HG03520 (cell line): ENCODE results near the gene CCDC43.
"Not testable (repeated sequence)": the region's sequence is repeated elsewhere in the genome, so short reads cannot be mapped to it uniquely, and the experiment has no call there.

Source experiments
- ATAC-seq: cut with Tn5 transposase; IDR thresholded peaks from one replicate; pipeline ENCODE4 v1.9.1; 2021; ENCODE audit warnings: mild to moderate bottlenecking, moderate library complexity; ENCODE audit not compliant: unreplicated experiment

The CCDC43 gene

GRCh38 chr17:44672479-44673093 is 17.0 kb downstream of the CCDC43 start:
- ATAC-seq = no peak

GRCh38 chr17:44666006-44666405 is 23.6 kb downstream of the CCDC43 start:
- ATAC-seq = no peak

- no peak for ATAC-seq
Measured at GRCh38 chr17:44664867-44665266, 24.7 kb downstream of the CCDC43 start.

- ATAC-seq = no peak
Measured at GRCh38 chr17:44663095-44663494, 26.5 kb downstream of the CCDC43 start.

GRCh38 chr17:44661835-44662234 is 27.7 kb downstream of the CCDC43 start:
- no peak for ATAC-seq

GRCh38 chr17:44655983-44656710 is 33.4 kb downstream of the CCDC43 start, which contains the start of gene MEIOC:
TSS of gene MEIOC (plus strand) at chr17:44656468. CDS start at chr17:44656614, 146 bp downstream.
- no peak for ATAC-seq

GRCh38 chr17:44653954-44654353 is 35.6 kb downstream of the CCDC43 start:
- no peak for ATAC-seq

GRCh38 chr17:44653384-44653783 is 36.2 kb downstream of the CCDC43 start:
- ATAC-seq = no peak

GRCh38 chr17:44652727-44653126 is 36.8 kb downstream of the CCDC43 start:
- no peak for ATAC-seq

GRCh38 chr17:44651228-44651627 is 38.3 kb downstream of the CCDC43 start:
- ATAC-seq = no peak

- no peak for ATAC-seq
Measured at GRCh38 chr17:44648963-44649362, 40.6 kb downstream of the CCDC43 start.

- ATAC-seq = no peak
Measured at GRCh38 chr17:44647736-44648135, 41.8 kb downstream of the CCDC43 start.

- no peak for ATAC-seq
Measured at GRCh38 chr17:44646280-44646679, 43.3 kb downstream of the CCDC43 start.

- ATAC-seq = no peak
Measured at GRCh38 chr17:44645341-44645740, 44.2 kb downstream of the CCDC43 start.

GRCh38 chr17:44642834-44643233 is 46.7 kb downstream of the CCDC43 start:
- ATAC-seq = no peak

GRCh38 chr17:44637066-44637465 is 52.5 kb downstream of the CCDC43 start:
- ATAC-seq = no peak

- ATAC-seq = no peak
Measured at GRCh38 chr17:44636562-44636961, 53.0 kb downstream of the CCDC43 start.

GRCh38 chr17:44634401-44634800 is 55.2 kb downstream of the CCDC43 start:
- ATAC-seq = not testable (repeated sequence)

GRCh38 chr17:44633998-44634397 is 55.6 kb downstream of the CCDC43 start:
- no peak for ATAC-seq

- ATAC-seq = no peak
Measured at GRCh38 chr17:44630703-44631102, 58.9 kb downstream of the CCDC43 start.

GRCh38 chr17:44629314-44629713 is 60.3 kb downstream of the CCDC43 start:
- ATAC-seq = no peak
